Panc1 (cell line): ENCODE data around the gene MARK3.

Experiments
- CTCF ChIP-seq: fragments of 450-650 bp; IDR thresholded peaks from 2 replicates; pipeline ENCODE4 v1.5.1; 2017; ENCODE audit warnings: mild to moderate bottlenecking
- POLR2AphosphoS5 ChIP-seq: IDR thresholded peaks from 2 replicates; pipeline ENCODE4 v1.6.1; 2012; ENCODE audit warnings: mild to moderate bottlenecking, low read depth, low read length, moderate library complexity
- REST ChIP-seq, 2 experiments: IDR thresholded peaks; 2 replicates each; pipeline ENCODE4 v1.6.1; 2011 to 2012; ENCODE audit warnings: low read depth in 2 of 2, control low read depth in 1 of 2, low read length in 1 of 2, mild to moderate bottlenecking in 1 of 2, moderate library complexity in 1 of 2; ENCODE audit not compliant: insufficient read depth in 1 of 2

GRCh38 chr14:103436533-103436932, 51.3 kb downstream of the MARK3 start:
- TF ChIP-seq CTCF (no peak), REST (IDR thresholded peaks at IDR 0.05; ENCODE audit: insufficient read depth in 1 of 2, low read depth in 2 of 2, low read length in 1 of 2) (no peak), POLR2AphosphoS5 (no peak)
